ENCODE measurements around the gene PTPRM.

PTPRM gene

DNA sequence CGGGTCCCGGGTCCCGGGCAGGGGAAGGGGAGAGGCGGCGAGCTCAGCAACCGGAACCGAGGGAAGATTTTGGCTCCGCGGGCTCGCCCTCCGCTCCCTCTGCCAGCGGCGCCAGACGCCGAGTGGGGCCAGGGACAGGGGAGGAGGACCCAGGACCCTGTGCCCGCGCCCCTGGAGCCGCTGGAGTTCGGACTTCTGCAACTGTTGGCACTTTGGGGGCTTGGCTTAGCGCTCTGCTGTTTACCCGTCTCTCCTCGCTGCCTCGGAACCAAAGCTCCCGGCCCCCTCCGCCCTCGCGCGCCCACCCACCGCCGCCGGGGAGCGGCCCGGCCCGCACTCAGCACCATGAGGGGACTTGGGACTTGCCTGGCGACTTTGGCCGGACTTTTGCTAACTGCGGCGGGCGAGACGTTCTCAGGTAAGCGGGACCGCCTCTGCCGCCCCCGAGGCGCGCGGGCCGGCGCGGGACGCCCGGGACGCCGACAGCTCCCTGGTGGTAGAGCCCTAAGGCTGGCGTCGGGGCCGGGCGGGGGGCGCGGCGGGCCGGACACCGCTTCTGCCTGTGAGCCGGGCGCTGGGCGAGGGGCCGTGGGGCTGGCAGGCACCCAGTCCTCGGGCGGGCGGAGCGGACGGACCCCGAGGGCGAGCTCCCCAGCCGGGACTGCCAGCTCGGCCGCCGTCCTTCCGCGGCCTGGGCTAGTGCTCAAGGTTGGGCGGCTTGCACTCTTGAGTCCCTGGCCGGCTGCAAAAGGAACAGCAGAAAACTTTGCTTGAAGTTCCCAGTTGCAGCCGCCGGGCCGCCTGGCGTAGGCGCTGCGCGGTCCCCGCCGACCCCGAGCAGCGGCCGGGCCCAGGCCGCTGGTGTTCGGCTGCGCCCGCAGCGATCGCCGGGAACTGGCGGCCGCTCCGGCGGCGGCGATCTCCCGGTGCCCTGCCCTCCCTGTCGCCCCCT is 634 bp downstream of the PTPRM start:
- H3K4me3 ChIP-seq (ENCODE audit: low read depth, low read length): peak overlapping the region; percentile 83
- H3K27me3 ChIP-seq (ENCODE audit: control insufficient read depth, insufficient read depth, low read length): peaks cover 43% of the 10 kb centered on the region
- peak overlapping the region; percentile 46; the same call in 1 of the 2 replicates for H3K9ac ChIP-seq (ENCODE audit: low read depth, low read length)
- no peaks in the 10 kb centered on the region for H3K9me3 ChIP-seq (ENCODE audit: control insufficient read depth, insufficient read depth, low read length)
- peak overlapping the region; percentile 20 for H3K27ac ChIP-seq (ENCODE audit: low read depth, low read length)
- H3K36me3 ChIP-seq (ENCODE audit: control insufficient read depth, insufficient read depth, low read length): no peaks in the 10 kb centered on the region
- H3K4me1 ChIP-seq (ENCODE audit: control insufficient read depth, insufficient read depth, low read length): no peaks in the 10 kb centered on the region

DNA sequence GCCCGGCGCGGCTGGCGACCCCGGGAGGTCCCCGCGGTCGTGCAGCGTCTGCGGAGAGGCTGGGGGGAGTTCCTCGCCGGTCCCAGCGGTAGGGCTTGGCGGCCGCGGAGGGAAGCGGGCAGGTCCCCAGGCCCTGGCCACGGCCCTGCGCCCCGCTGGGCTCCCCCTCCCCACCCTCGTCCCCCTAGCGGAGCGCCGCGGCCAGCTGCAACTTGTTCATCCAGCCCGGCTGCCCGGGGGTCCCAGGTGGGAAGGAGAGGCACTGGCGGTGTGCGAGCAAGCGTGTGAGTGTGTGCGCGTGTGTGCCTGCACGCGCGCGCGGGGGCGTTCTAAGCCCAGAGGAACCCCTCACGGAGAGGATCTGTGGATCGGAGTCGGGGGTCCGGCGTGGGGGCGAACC is 1.3 kb downstream of the PTPRM start:
- peak overlapping the region; percentile 83 for H3K4me3 ChIP-seq (ENCODE audit: low read depth, low read length)

DNA sequence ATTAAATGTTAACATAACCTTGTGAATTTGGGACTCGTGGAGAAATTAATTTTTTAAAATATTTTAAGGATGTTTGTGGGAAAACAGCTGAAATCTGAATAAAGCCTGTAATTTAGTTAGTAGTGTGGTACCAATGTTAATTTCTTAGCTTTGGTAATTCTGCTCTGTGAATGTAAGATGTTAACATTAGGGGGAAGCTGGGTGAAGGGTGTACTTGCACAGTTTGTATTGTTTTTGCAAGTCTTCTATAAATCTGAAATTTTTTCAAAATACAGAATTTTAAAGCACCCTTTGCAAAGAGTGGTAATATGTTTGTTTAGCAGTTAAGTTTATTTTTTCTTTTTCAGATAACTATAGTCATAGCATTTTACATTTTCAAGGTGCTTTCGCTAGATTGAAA is 4.5 kb downstream of the PTPRM start:
- H3K4me1 ChIP-seq (ENCODE audit: control insufficient read depth, insufficient read depth, low read length): peaks cover 10% of the 10 kb centered on the region
- H3K36me3 ChIP-seq (ENCODE audit: control insufficient read depth, insufficient read depth, low read length): no peaks in the 10 kb centered on the region
- peaks cover 20% of the 10 kb centered on the region for H3K27me3 ChIP-seq (ENCODE audit: control insufficient read depth, insufficient read depth, low read length)
- H3K4me3 ChIP-seq (ENCODE audit: low read depth, low read length): no peak overlapping the region
- H3K9me3 ChIP-seq (ENCODE audit: control insufficient read depth, insufficient read depth, low read length): no peaks in the 10 kb centered on the region
- no peak overlapping the region for H3K9ac ChIP-seq (ENCODE audit: low read depth, low read length)
- H3K27ac ChIP-seq (ENCODE audit: low read depth, low read length): no peak overlapping the region

More for the DNA sequence above, 1.3 kb downstream of the PTPRM start:
- Histone ChIP-seq H3K27ac (ENCODE audit: low read depth, low read length) (peak overlapping the region; percentile 20), H3K4me1 (ENCODE audit: control insufficient read depth, insufficient read depth, low read length) (no peaks in the 10 kb centered on the region), H3K36me3 (ENCODE audit: control insufficient read depth, insufficient read depth, low read length) (no peaks in the 10 kb centered on the region), H3K27me3 (ENCODE audit: control insufficient read depth, insufficient read depth, low read length) (peaks cover 43% of the 10 kb centered on the region), H3K9me3 (ENCODE audit: control insufficient read depth, insufficient read depth, low read length) (no peaks in the 10 kb centered on the region), H3K9ac (ENCODE audit: low read depth, low read length) (peak overlapping the region; percentile 46; the same call in 1 of the 2 replicates)

DNA sequence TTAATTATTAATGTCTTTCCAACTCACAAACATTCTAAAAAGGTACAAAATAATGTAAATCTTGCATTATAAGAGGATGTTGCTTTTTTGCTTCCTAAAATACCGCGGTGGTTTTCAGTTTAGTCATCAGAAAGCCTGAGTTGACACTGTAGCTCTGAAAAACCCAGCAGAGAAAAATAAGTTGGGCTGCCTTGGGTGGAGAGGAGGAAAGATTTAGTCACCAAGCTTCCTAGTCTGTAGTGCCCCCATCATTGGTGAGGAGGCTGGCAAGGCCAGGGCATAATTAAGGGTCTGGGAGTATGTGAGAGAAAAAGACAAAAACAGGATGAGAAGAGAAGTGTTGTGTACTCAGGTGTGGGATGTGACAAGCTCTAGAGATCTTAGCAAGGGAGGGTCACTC is 5.7 kb downstream of the PTPRM start:
- Histone ChIP-seq H3K27ac (ENCODE audit: low read depth, low read length) (no peak overlapping the region), H3K36me3 (ENCODE audit: control insufficient read depth, insufficient read depth, low read length) (no peaks in the 10 kb centered on the region), H3K27me3 (ENCODE audit: control insufficient read depth, insufficient read depth, low read length) (peaks cover 20% of the 10 kb centered on the region), H3K4me1 (ENCODE audit: control insufficient read depth, insufficient read depth, low read length) (peaks cover 21% of the 10 kb centered on the region), H3K4me3 (ENCODE audit: low read depth, low read length) (no peak overlapping the region), H3K9me3 (ENCODE audit: control insufficient read depth, insufficient read depth, low read length) (no peaks in the 10 kb centered on the region), H3K9ac (ENCODE audit: low read depth, low read length) (no peak overlapping the region)

GRCh38 chr18:7575465-7576028 is 8.4 kb downstream of the PTPRM start:
- H3K27me3 ChIP-seq (ENCODE audit: control insufficient read depth, insufficient read depth, low read length): no peaks in the 10 kb centered on the region; the same call in 1 of the 2 replicates
- H3K4me3 ChIP-seq (ENCODE audit: low read depth, low read length): no peak overlapping the region
- H3K27ac ChIP-seq (ENCODE audit: low read depth, low read length): no peak overlapping the region
- peaks cover 21% of the 10 kb centered on the region for H3K4me1 ChIP-seq (ENCODE audit: control insufficient read depth, insufficient read depth, low read length)
- H3K9ac ChIP-seq (ENCODE audit: low read depth, low read length): no peak overlapping the region
- H3K9me3 ChIP-seq (ENCODE audit: control insufficient read depth, insufficient read depth, low read length): no peaks in the 10 kb centered on the region
- H3K36me3 ChIP-seq (ENCODE audit: control insufficient read depth, insufficient read depth, low read length): no peaks in the 10 kb centered on the region

GRCh38 chr18:7576077-7576476 is 9.0 kb downstream of the PTPRM start:
- Histone ChIP-seq H3K9ac (ENCODE audit: low read depth, low read length) (no peak overlapping the region), H3K4me3 (ENCODE audit: low read depth, low read length) (no peak overlapping the region)

DNA sequence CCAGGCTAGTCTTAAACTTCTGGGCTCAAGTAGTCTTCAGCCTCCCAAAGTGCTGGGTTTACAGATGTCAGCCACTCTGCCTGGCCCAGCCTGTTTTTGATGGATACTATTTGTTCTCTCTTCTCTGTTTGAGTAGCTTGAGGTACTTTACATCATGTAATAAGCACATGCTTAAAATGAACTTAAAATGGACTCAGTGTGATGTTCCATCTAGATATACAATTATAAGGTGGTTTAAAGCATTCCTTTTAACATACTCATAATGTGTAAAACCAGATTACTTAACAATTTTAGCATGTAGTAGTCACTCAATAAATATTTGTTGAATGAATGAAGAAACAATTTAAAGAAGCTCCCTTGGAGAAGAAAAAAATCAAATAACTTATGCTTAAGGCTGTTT is 9.6 kb downstream of the PTPRM start:
- Histone ChIP-seq H3K9me3 (ENCODE audit: control insufficient read depth, insufficient read depth, low read length) (no peaks in the 10 kb centered on the region), H3K9ac (ENCODE audit: low read depth, low read length) (no peak overlapping the region), H3K36me3 (ENCODE audit: control insufficient read depth, insufficient read depth, low read length) (no peaks in the 10 kb centered on the region), H3K4me1 (ENCODE audit: control insufficient read depth, insufficient read depth, low read length) (peaks cover 21% of the 10 kb centered on the region), H3K27me3 (ENCODE audit: control insufficient read depth, insufficient read depth, low read length) (no peaks in the 10 kb centered on the region), H3K4me3 (ENCODE audit: low read depth, low read length) (no peak overlapping the region), H3K27ac (ENCODE audit: low read depth, low read length) (peak overlapping the region; percentile 84)

More at GRCh38 chr18:7576077-7576476, 9.0 kb downstream of the PTPRM start:
- Histone ChIP-seq H3K27me3 (ENCODE audit: control insufficient read depth, insufficient read depth, low read length) (no peaks in the 10 kb centered on the region), H3K36me3 (ENCODE audit: control insufficient read depth, insufficient read depth, low read length) (no peaks in the 10 kb centered on the region), H3K4me1 (ENCODE audit: control insufficient read depth, insufficient read depth, low read length) (peaks cover 21% of the 10 kb centered on the region), H3K27ac (ENCODE audit: low read depth, low read length) (no peak overlapping the region), H3K9me3 (ENCODE audit: control insufficient read depth, insufficient read depth, low read length) (no peaks in the 10 kb centered on the region)

DNA sequence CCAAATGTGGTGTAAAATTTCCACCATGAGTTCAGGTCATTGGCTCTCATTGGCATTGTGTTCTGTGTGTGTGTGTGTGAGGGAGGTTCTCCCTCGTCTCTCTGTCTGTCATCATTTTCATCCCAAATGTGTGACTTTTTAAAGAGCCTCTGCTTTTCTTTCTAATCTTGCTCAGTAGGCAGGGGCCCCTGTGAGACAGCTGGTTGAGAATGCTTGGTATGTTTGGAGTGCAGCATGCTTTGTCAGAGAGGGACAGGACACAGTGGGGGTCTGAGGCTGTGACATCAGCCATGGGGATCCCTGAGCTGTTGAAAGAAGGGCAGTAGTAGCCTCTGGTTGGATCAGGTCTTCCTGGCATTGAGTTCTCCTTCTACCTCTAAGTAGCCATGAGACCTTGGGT is 10.6 kb downstream of the PTPRM start:
- peaks cover 21% of the 10 kb centered on the region for H3K4me1 ChIP-seq (ENCODE audit: control insufficient read depth, insufficient read depth, low read length)
- H3K27ac ChIP-seq (ENCODE audit: low read depth, low read length): peak overlapping the region; percentile 84
- H3K27me3 ChIP-seq (ENCODE audit: control insufficient read depth, insufficient read depth, low read length): no peaks in the 10 kb centered on the region
- H3K4me3 ChIP-seq (ENCODE audit: low read depth, low read length): no peak overlapping the region; the same call in 1 of the 2 replicates
- H3K36me3 ChIP-seq (ENCODE audit: control insufficient read depth, insufficient read depth, low read length): no peaks in the 10 kb centered on the region
- 0 out of 2 replicates have a peak, but pooled peaks cover 2% of the 10 kb centered on the region for H3K9me3 ChIP-seq (ENCODE audit: control insufficient read depth, insufficient read depth, low read length)
- H3K9ac ChIP-seq (ENCODE audit: low read depth, low read length): no peak overlapping the region; the same call in 1 of the 2 replicates

DNA sequence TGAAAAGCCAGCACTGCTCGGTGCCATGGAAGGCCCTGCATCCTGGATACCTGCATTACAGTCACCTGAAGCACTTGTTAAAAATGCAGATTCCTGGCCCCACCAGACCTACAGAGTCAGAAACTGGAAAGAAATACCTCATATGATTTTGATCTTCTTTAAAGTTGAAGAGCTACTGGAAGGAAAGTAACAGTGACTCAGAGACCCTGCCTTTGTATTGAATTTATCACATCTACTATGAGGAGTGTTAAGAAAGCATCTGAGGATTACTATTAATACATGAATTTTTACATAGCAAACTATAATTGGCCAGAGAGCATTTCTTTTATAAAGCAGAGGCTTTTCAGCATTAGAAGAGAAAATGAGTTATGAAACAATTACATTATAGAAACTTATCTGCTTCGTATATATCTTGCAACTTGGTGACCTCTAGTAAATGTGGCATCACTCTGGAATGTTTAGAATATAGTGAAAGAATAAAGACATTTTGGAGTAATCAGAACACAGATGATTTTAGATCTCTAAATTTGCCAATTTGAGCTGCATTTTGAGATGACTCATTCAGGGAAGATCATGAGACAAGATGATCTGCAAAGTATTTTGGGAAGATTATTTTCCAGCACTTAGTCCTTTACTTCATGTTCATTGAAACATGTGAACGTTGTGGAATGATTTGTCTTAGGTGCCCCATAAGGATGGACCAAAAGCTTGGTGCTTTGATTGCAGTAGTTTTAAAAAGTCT is 12.2 kb downstream of the PTPRM start:
- H3K27ac ChIP-seq (ENCODE audit: low read depth, low read length): no peak overlapping the region
- no peak overlapping the region for H3K9ac ChIP-seq (ENCODE audit: low read depth, low read length)
- H3K4me1 ChIP-seq (ENCODE audit: control insufficient read depth, insufficient read depth, low read length): peaks cover 26% of the 10 kb centered on the region
- H3K27me3 ChIP-seq (ENCODE audit: control insufficient read depth, insufficient read depth, low read length): no peaks in the 10 kb centered on the region
- 0 out of 2 replicates have a peak, but pooled peaks cover 2% of the 10 kb centered on the region for H3K9me3 ChIP-seq (ENCODE audit: control insufficient read depth, insufficient read depth, low read length)
- no peaks in the 10 kb centered on the region for H3K36me3 ChIP-seq (ENCODE audit: control insufficient read depth, insufficient read depth, low read length)
- no peak overlapping the region for H3K4me3 ChIP-seq (ENCODE audit: low read depth, low read length)

DNA sequence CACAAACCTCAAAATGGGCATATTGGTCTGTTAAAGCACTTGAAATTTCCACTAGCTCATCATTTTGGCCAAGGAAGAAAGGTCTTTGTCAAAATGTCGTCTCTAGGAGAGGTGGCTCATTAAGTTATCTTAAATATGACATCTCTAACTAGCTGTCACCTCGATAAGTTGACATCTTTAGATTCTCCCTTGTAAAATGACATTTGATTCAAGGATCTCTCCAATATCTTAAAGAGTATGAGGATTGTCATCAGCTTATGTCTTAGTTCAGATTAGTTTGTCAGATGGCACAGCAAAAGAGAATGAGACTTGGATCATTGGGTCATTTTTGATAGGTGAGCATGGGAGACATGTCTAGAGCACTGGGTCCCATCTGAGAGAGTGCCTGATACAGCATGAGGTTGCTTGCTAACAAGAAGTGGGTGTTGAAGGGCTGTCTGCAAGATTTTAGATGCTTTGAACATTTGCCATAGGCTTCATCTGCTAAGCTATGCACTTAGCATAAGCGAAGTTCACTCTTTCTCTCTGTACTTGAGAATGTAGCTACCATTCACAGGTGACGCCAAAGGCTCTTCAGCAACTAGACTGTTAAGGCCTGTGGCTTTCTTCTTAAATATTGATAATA is 12.9 kb downstream of the PTPRM start:
- Histone ChIP-seq H3K27ac (ENCODE audit: low read depth, low read length) (no peak overlapping the region), H3K9me3 (ENCODE audit: control insufficient read depth, insufficient read depth, low read length) (0 out of 2 replicates have a peak, but pooled peaks cover 2% of the 10 kb centered on the region), H3K36me3 (ENCODE audit: control insufficient read depth, insufficient read depth, low read length) (no peaks in the 10 kb centered on the region), H3K4me3 (ENCODE audit: low read depth, low read length) (no peak overlapping the region), H3K9ac (ENCODE audit: low read depth, low read length) (no peak overlapping the region), H3K4me1 (ENCODE audit: control insufficient read depth, insufficient read depth, low read length) (peaks cover 28% of the 10 kb centered on the region), H3K27me3 (ENCODE audit: control insufficient read depth, insufficient read depth, low read length) (no peaks in the 10 kb centered on the region)

Data from HUES48 (cell line).